Vagina (tissue), 2 donors: ENCODE data around the gene SDK2. TPM values are rescaled to one million over a fixed set of nuclear protein-coding genes. Genes with fewer than 3 reads are reported as not detected.

Experiments
- DNase-seq, 2 donors: peaks; one replicate each; pipeline ENCODE4 v3.0.0-alpha.2; 2017; ENCODE audit errors: extremely low spot score in 2 of 2
- H3K27ac ChIP-seq: fragments of 200-600 bp; sonication (generic); one replicate; pipeline ENCODE4 v1.5.1; 2019
- H3K27me3 ChIP-seq: fragments of 200-600 bp; sonication (generic); one replicate; pipeline ENCODE4 v1.5.1; 2019
- H3K36me3 ChIP-seq, 2 donors: fragments of 200-600 bp; sonication (generic); one replicate each; pipeline ENCODE4 v1.5.1; 2017 to 2019
- H3K4me1 ChIP-seq: fragments of 200-600 bp; sonication (generic); one replicate; pipeline ENCODE4 v1.5.1; 2019
- H3K4me3 ChIP-seq, 2 donors: fragments of 200-600 bp; sonication (generic); 1 replicate in 1 of 2; 2 replicates in 1 of 2; pipeline ENCODE4 v1.5.1; 2016 to 2019
- H3K9me3 ChIP-seq: fragments of 200-600 bp; sonication (generic); one replicate; pipeline ENCODE4 v1.5.1; 2019
- POLR2A ChIP-seq, 2 donors: fragments of 450-650 bp; IDR thresholded peaks; one replicate each; pipeline ENCODE4 v1.6.1; 2017; ENCODE audit warnings: antibody characterized with exemption in 2 of 2, mild to moderate bottlenecking in 2 of 2, moderate library complexity in 2 of 2
- POLR2AphosphoS5 ChIP-seq, 2 donors: sonication (generic); formaldehyde crosslinking; IDR thresholded peaks; one replicate each; pipeline ENCODE4 v1.9.0; 2017; ENCODE audit warnings: antibody characterized with exemption in 2 of 2, mild to moderate bottlenecking in 2 of 2, low read depth in 1 of 2; ENCODE audit not compliant: insufficient read depth in 1 of 2
- intact Hi-C: fragments of 100-400 bp; cut with DNase I; formaldehyde crosslinking; loops from one replicate; pipeline ENCODE4 v1.15.1; 2023
- total RNA-seq: library from RNA; depleted of rRNA; stranded (reverse); fragments of >200 nt; gene quantifications from one replicate; pipeline ENCODE4 v1.2.3, GENCODE V29; 2016
- TF ChIP-seq, protein P1 (sequence below), 3 experiments: fragments of 450-650 bp in 2 of 3; fragments of 200-600 bp in 1 of 3; sonication (generic) in 1 of 3; IDR thresholded peaks; one replicate each; pipeline ENCODE4 v1.5.1; 2017 to 2019; ENCODE audit warnings: antibody characterized with exemption in 3 of 3, mild to moderate bottlenecking in 2 of 3, moderate library complexity in 2 of 3

SDK2 gene
- total RNA-seq, 1 donor from 2014 or later = 1.7 TPM

DNA sequence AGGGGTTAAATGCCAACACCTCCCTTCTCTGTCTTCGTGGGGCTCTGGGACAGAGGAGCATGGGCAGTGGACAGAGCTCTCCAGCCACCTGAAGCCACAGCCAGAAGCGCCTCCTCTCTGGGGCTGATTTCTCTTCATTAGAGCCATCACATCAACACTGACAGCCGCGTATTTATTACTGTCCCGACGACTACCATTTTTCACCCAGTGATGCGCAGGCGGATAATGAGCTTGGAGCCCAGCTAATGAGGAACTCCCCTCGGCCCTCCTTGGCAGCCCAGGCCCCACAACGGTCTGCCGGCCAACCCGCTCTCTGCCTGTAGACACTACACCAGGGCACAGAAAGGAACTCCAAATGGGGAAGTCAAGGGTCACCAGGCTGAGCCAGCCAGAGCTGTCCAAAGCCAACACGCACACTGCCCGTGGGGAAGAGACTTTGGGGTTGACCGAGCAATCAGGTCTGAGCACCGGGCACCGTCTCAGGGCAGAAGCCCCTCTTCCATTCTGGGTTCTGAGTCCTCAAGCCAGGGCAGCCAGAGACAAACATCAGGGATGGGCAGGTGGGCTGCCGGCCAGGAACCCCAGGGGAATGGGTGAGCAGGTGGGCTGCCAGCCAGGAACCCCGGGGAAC lies 13.2 kb downstream of the SDK2 start:
- TF ChIP-seq, protein P1, sequence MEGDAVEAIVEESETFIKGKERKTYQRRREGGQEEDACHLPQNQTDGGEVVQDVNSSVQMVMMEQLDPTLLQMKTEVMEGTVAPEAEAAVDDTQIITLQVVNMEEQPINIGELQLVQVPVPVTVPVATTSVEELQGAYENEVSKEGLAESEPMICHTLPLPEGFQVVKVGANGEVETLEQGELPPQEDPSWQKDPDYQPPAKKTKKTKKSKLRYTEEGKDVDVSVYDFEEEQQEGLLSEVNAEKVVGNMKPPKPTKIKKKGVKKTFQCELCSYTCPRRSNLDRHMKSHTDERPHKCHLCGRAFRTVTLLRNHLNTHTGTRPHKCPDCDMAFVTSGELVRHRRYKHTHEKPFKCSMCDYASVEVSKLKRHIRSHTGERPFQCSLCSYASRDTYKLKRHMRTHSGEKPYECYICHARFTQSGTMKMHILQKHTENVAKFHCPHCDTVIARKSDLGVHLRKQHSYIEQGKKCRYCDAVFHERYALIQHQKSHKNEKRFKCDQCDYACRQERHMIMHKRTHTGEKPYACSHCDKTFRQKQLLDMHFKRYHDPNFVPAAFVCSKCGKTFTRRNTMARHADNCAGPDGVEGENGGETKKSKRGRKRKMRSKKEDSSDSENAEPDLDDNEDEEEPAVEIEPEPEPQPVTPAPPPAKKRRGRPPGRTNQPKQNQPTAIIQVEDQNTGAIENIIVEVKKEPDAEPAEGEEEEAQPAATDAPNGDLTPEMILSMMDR (IDR thresholded peaks at IDR 0.05) = no peak
- TF ChIP-seq POLR2AphosphoS5 (IDR thresholded peaks at IDR 0.05; ENCODE audit: insufficient read depth in 1 of 2, low read depth in 1 of 2) = no peak
- no peak for TF ChIP-seq POLR2A (IDR thresholded peaks at IDR 0.05)
- Histone ChIP-seq H3K4me1 (no peaks in the 10 kb centered on the region), H3K27ac (no peak overlapping the region), H3K36me3 (no peaks in the 10 kb centered on the region), H3K4me3 (no peak overlapping the region), H3K27me3 (no peaks in the 10 kb centered on the region), H3K9me3 (no peaks in the 10 kb centered on the region)
- intact Hi-C loops = no loop called here
- no peak for DNase-seq

DNA sequence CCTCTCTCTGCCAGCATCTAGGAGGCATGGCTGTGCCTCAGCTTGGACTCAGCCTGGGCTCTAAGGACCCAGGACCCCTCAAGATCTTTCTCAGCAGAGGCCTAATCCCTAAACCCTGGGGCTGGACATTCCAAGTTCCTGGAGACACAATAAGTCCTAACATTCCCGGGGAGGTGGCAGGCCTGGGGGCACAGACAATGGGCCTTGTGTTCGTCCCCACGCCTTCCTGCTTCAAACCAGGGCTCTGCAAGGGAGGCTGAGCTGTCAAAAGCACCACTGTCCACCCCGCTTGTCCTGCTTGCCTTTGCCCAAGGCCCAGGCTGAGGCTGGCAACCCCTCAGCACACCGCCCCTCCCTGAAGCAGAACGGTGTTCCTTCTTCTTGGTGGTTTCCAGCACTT lies 13.7 kb downstream of the SDK2 start:
- TF ChIP-seq POLR2A (IDR thresholded peaks at IDR 0.05) = no peak
- TF ChIP-seq, protein P1 (IDR thresholded peaks at IDR 0.05) = no peak
- no peak for TF ChIP-seq POLR2AphosphoS5 (IDR thresholded peaks at IDR 0.05; ENCODE audit: insufficient read depth in 1 of 2, low read depth in 1 of 2)

DNA sequence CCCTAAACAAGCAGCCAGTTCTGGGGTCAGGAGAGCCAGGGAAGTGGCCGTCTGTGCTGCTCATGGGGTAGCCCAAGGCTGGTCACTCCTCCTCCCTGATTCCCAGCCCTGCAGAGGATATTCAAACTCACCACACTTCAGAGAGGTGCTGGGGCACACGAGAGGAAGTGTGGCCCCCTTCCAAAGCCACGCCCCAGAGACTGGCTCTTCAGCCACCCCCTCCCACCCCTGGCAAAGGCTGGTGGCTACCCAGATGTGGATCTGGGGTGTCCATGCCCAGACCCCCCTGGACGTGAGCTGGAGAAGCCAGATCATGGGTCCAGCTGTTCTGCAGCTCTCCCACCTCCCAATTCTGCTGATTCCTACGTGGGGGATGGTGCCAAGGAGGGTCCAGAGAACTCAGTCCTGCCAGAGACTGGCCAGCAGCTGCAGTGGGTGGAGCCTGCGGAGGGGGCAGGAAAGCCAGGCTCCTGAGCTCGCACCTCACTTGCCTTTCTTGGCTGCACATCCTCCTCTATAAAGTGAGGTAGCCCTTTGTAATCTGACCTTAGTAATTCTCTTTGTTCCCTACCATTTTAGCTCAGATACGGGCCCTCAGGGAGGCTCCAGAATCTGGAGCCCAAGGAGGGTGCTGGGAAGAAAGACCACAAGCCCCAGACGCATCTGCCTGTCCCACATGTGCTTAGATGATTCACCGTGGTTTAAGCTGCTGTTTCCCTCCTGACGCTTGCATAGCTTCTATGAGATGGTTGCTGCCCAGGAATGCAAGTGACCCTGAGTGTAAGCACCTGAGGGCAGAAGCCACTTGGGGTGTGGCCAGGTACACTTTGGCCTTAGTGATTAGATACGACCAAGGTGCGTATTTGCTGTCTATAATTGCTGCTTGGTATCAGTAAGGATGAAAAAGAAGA lies 15.3 kb downstream of the SDK2 start:
- no peak for DNase-seq
- intact Hi-C loops = no loop called here
- Histone ChIP-seq H3K36me3 (no peaks in the 10 kb centered on the region), H3K27ac (no peak overlapping the region), H3K4me1 (no peaks in the 10 kb centered on the region), H3K9me3 (no peaks in the 10 kb centered on the region), H3K4me3 (no peak overlapping the region), H3K27me3 (no peaks in the 10 kb centered on the region)
- TF ChIP-seq, protein P1 (IDR thresholded peaks at IDR 0.05) = no peak
- TF ChIP-seq POLR2A (IDR thresholded peaks at IDR 0.05) (no peak), POLR2AphosphoS5 (IDR thresholded peaks at IDR 0.05; ENCODE audit: insufficient read depth in 1 of 2, low read depth in 1 of 2) (no peak)

More for the DNA sequence above, 13.7 kb downstream of the SDK2 start:
- Histone ChIP-seq H3K4me1 (no peaks in the 10 kb centered on the region), H3K36me3 (no peaks in the 10 kb centered on the region), H3K27me3 (no peaks in the 10 kb centered on the region), H3K27ac (no peak overlapping the region), H3K9me3 (no peaks in the 10 kb centered on the region), H3K4me3 (no peak overlapping the region)
- intact Hi-C loops = no loop called here
- no peak for DNase-seq

DNA sequence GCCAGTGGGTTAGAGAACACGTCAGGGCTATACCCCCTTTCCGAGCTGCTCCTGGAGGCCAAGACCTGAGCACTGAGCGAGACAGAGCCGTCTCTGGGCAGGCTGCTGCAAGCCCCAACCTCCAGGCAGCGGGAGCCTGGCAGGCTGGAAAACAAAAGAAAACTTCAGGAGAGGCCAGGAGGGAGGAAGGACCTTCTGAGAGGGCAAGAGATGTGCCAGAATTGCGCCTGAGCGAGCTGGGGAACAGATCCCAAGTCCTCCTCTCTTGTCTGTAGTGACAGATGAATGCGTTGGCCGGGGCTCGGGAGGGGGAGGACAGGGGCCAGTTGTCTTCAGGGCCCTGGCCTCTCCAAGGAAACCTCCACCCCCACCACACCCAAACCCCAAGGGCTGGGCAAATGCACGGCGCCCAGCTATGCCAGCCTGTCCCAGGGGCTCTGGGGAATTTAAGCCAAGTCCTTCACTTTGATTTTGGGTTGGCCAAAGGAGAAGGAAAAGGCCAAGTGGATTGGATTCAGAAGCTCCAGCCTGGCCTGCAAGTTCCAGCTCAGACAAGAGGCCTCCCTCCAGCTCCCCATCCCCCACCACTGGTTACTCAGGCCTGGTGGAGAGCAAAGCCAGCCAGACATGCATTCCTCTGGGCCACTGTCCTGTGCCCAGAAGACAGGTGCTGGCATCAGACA lies 18.1 kb downstream of the SDK2 start:
- Histone ChIP-seq H3K36me3 (no peaks in the 10 kb centered on the region), H3K27ac (no peak overlapping the region), H3K4me1 (no peaks in the 10 kb centered on the region), H3K4me3 (no peak overlapping the region), H3K9me3 (no peaks in the 10 kb centered on the region), H3K27me3 (no peaks in the 10 kb centered on the region)
- TF ChIP-seq, protein P1 (IDR thresholded peaks at IDR 0.05) = no peak
- TF ChIP-seq POLR2A (IDR thresholded peaks at IDR 0.05) (no peak), POLR2AphosphoS5 (IDR thresholded peaks at IDR 0.05; ENCODE audit: insufficient read depth in 1 of 2, low read depth in 1 of 2) (no peak)
- intact Hi-C loops = no loop called here
- no peak for DNase-seq
